Activated CD8-positive, alpha-beta memory T cell treated with anti-CD3 and anti-CD28 coated beads for 4 hours (primary cell): ENCODE results near the gene NIBAN1.
"Not testable (repeated sequence)": the region's sequence is repeated elsewhere in the genome, so short reads cannot be mapped to it uniquely, and the experiment has no call there.

Experiments
- DNase-seq, 2 donors: peaks; one replicate each; pipeline ENCODE4 v3.0.0-alpha.2; 2020; ENCODE audit warnings: low read depth in 2 of 2

Gene NIBAN1

GRCh38 chr1:184974056-184974836, at the start of gene NIBAN1:
TSS of gene NIBAN1 (minus strand) at chr1:184974508. CDS start at chr1:184974356, 152 bp downstream.
- peak; percentile 36 to 39 for DNase-seq

GRCh38 chr1:185017966-185018365, 43.7 kb upstream of the NIBAN1 start:
- DNase-seq = no peak

GRCh38 chr1:185017338-185017737, 43.0 kb upstream of the NIBAN1 start:
- no peak for DNase-seq

- no peak for DNase-seq
Measured at GRCh38 chr1:185016880-185017279, 42.6 kb upstream of the NIBAN1 start.

GRCh38 chr1:185015631-185016030, 41.3 kb upstream of the NIBAN1 start:
- DNase-seq = no peak

GRCh38 chr1:185014941-185015340, 40.6 kb upstream of the NIBAN1 start:
- no peak for DNase-seq

- no peak for DNase-seq
Measured at GRCh38 chr1:185010361-185010760, 36.1 kb upstream of the NIBAN1 start.

GRCh38 chr1:185008838-185009237, 34.5 kb upstream of the NIBAN1 start:
- DNase-seq = no peak

GRCh38 chr1:185001312-185001880, 27.1 kb upstream of the NIBAN1 start:
- not testable (repeated sequence) for DNase-seq

GRCh38 chr1:184999974-185000373, 25.7 kb upstream of the NIBAN1 start:
- not testable (repeated sequence) for DNase-seq

- no peak for DNase-seq
Measured at GRCh38 chr1:184994301-184994700, 20.0 kb upstream of the NIBAN1 start.

- no peak for DNase-seq
Measured at GRCh38 chr1:184992271-184992670, 18.0 kb upstream of the NIBAN1 start.

GRCh38 chr1:184990204-184990603, 15.9 kb upstream of the NIBAN1 start:
- no peak for DNase-seq

- DNase-seq = no peak
Measured at GRCh38 chr1:184988506-184988905, 14.2 kb upstream of the NIBAN1 start.

- DNase-seq = no peak
Measured at GRCh38 chr1:184987696-184988095, 13.4 kb upstream of the NIBAN1 start.

GRCh38 chr1:184986250-184986649, 11.9 kb upstream of the NIBAN1 start:
- DNase-seq = no peak

- peak; percentile 44 to 61 for DNase-seq
Measured at GRCh38 chr1:184982002-184982954, 8.0 kb upstream of the NIBAN1 start.

GRCh38 chr1:184980726-184981125, 6.4 kb upstream of the NIBAN1 start:
- no peak for DNase-seq

- no peak for DNase-seq
Measured at GRCh38 chr1:184975208-184975870, 1.0 kb upstream of the NIBAN1 start.

- no peak for DNase-seq
Measured at GRCh38 chr1:184974837-184975115, 468 bp upstream of the NIBAN1 start.

GRCh38 chr1:184973272-184974055, 844 bp downstream of the NIBAN1 start:
- DNase-seq = peak; percentile 14 to 25
